Measurements from ENCODE around the gene TUT1.
A peak's percentile ranks its signal among the peaks of the same experiment; 100 is the strongest.
"Not testable (repeated sequence)": the region's sequence is repeated elsewhere in the genome, so short reads cannot be mapped to it uniquely, and the experiment has no call there.

The TUT1 gene

GRCh38 chr11:62591448-62592145, at the start of gene TUT1:
TUT1 (minus strand) TSS chr11:62591523; CDS start chr11:62591485, 38 bp downstream.
- DNase-seq: peak; percentile 98

GRCh38 chr11:62632492-62632891, 41.2 kb upstream of the TUT1 start:
- DNase-seq: no peak

- DNase-seq: no peak
Measured at GRCh38 chr11:62627713-62628112, 36.4 kb upstream of the TUT1 start.

- DNase-seq: no peak
Measured at GRCh38 chr11:62622476-62623089, 31.3 kb upstream of the TUT1 start.

GRCh38 chr11:62621567-62622470, 30.5 kb upstream of the TUT1 start, which contains the start of gene B3GAT3:
B3GAT3 (minus strand) TSS chr11:62621986; CDS start chr11:62621947, 39 bp downstream.
- peak; percentile 99 for DNase-seq

- no peak for DNase-seq
Measured at GRCh38 chr11:62621027-62621566, 29.8 kb upstream of the TUT1 start.

GRCh38 chr11:62616957-62617356, 25.6 kb upstream of the TUT1 start:
- not testable (repeated sequence) for DNase-seq

- DNase-seq: no peak
Measured at GRCh38 chr11:62615521-62615920, 24.2 kb upstream of the TUT1 start.

GRCh38 chr11:62614275-62614674, 23.0 kb upstream of the TUT1 start:
- peak; percentile 57 for DNase-seq

GRCh38 chr11:62613291-62613778, 22.0 kb upstream of the TUT1 start:
- DNase-seq: no peak

GRCh38 chr11:62612366-62613290, 21.3 kb upstream of the TUT1 start, which contains the start of the genes EML3 and ROM1:
EML3 (minus strand) TSS chr11:62612775; CDS start chr11:62612457, 318 bp downstream.
ROM1 (plus strand) TSS chr11:62613257; CDS start chr11:62613282, 25 bp downstream.
- DNase-seq: peak; percentile 93

GRCh38 chr11:62611705-62612365, 20.5 kb upstream of the TUT1 start:
- peak; percentile 39 for DNase-seq

- no peak for DNase-seq
Measured at GRCh38 chr11:62610814-62611704, 19.7 kb upstream of the TUT1 start.

- DNase-seq: no peak
Measured at GRCh38 chr11:62610403-62610802, 19.1 kb upstream of the TUT1 start.

- no peak for DNase-seq
Measured at GRCh38 chr11:62608776-62609175, 17.5 kb upstream of the TUT1 start.

- DNase-seq: no peak
Measured at GRCh38 chr11:62607714-62608113, 16.4 kb upstream of the TUT1 start.

GRCh38 chr11:62605902-62606301, 14.6 kb upstream of the TUT1 start:
- DNase-seq: no peak

GRCh38 chr11:62605467-62605866, 14.1 kb upstream of the TUT1 start:
- DNase-seq: no peak

- DNase-seq: no peak
Measured at GRCh38 chr11:62604460-62605120, 13.3 kb upstream of the TUT1 start.
